K562 (cell line): Measurements from ENCODE around the gene GNL3.

Experiments
- FIP1L1 ChIP-seq: fragments of 200-400 bp; formaldehyde crosslinking; IDR thresholded peaks from 2 replicates; pipeline ENCODE4 v1.6.1; 2018; ENCODE audit warnings: mild to moderate bottlenecking, low read depth, low read length; ENCODE audit not compliant: poor library complexity, severe bottlenecking
- GABPA ChIP-seq: fragments of 200-800 bp; sonication (Bioruptor generic); conservative IDR thresholded peaks from 2 replicates; pipeline ENCODE4 v1.6.1; 2016; ENCODE audit warnings: low read depth, missing genetic modification characterization, missing compliant biosample characterization
- SMC3 ChIP-seq: conservative IDR thresholded peaks from 2 replicates; pipeline ENCODE4 v1.6.1; 2011; ENCODE audit warnings: low read depth, low read length, improper control_type of control experiment; ENCODE audit not compliant: insufficient read depth
- ZBTB1 ChIP-seq: sonication (generic); formaldehyde crosslinking; IDR thresholded peaks from 2 replicates; pipeline ENCODE4 v1.8.1; 2023; ENCODE audit warnings: missing genetic modification reagents, low read depth, mild to moderate bottlenecking, borderline replicate concordance
- ZNF592 ChIP-seq: fragments of 450-650 bp; IDR thresholded peaks from 2 replicates; pipeline ENCODE4 v1.6.1; 2017; ENCODE audit warnings: antibody characterized with exemption, mild to moderate bottlenecking
- ZNF707 ChIP-seq: fragments of 250-450 bp; sonication (Bioruptor Pico); conservative IDR thresholded peaks from 2 replicates; pipeline ENCODE4 v1.8.0; 2022; ENCODE audit warnings: inconsistent platforms, mild to moderate bottlenecking, moderate library complexity
- TF ChIP-seq, protein P1 (sequence below): sonication (generic); formaldehyde crosslinking; IDR thresholded peaks from 2 replicates; pipeline ENCODE4 v1.8.0; 2022; ENCODE audit warnings: mild to moderate bottlenecking, low read depth, missing genetic modification reagents
- TF ChIP-seq, protein P2 (sequence below): fragments of 200-600 bp; sonication (generic); IDR thresholded peaks from one replicate; pipeline ENCODE4 v1.6.1; 2012; ENCODE audit warnings: mild to moderate bottlenecking, low read depth, low read length, inconsistent platforms

GRCh38 chr3:52682016-52682415 is 3.8 kb upstream of the GNL3 start:
- TF ChIP-seq, protein P1, sequence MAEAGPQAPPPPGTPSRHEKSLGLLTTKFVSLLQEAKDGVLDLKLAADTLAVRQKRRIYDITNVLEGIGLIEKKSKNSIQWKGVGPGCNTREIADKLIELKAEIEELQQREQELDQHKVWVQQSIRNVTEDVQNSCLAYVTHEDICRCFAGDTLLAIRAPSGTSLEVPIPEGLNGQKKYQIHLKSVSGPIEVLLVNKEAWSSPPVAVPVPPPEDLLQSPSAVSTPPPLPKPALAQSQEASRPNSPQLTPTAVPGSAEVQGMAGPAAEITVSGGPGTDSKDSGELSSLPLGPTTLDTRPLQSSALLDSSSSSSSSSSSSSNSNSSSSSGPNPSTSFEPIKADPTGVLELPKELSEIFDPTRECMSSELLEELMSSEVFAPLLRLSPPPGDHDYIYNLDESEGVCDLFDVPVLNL (CRISPR knock-in tag), result no peak
- no peak for TF ChIP-seq GABPA (tag)
- TF ChIP-seq, protein P2, sequence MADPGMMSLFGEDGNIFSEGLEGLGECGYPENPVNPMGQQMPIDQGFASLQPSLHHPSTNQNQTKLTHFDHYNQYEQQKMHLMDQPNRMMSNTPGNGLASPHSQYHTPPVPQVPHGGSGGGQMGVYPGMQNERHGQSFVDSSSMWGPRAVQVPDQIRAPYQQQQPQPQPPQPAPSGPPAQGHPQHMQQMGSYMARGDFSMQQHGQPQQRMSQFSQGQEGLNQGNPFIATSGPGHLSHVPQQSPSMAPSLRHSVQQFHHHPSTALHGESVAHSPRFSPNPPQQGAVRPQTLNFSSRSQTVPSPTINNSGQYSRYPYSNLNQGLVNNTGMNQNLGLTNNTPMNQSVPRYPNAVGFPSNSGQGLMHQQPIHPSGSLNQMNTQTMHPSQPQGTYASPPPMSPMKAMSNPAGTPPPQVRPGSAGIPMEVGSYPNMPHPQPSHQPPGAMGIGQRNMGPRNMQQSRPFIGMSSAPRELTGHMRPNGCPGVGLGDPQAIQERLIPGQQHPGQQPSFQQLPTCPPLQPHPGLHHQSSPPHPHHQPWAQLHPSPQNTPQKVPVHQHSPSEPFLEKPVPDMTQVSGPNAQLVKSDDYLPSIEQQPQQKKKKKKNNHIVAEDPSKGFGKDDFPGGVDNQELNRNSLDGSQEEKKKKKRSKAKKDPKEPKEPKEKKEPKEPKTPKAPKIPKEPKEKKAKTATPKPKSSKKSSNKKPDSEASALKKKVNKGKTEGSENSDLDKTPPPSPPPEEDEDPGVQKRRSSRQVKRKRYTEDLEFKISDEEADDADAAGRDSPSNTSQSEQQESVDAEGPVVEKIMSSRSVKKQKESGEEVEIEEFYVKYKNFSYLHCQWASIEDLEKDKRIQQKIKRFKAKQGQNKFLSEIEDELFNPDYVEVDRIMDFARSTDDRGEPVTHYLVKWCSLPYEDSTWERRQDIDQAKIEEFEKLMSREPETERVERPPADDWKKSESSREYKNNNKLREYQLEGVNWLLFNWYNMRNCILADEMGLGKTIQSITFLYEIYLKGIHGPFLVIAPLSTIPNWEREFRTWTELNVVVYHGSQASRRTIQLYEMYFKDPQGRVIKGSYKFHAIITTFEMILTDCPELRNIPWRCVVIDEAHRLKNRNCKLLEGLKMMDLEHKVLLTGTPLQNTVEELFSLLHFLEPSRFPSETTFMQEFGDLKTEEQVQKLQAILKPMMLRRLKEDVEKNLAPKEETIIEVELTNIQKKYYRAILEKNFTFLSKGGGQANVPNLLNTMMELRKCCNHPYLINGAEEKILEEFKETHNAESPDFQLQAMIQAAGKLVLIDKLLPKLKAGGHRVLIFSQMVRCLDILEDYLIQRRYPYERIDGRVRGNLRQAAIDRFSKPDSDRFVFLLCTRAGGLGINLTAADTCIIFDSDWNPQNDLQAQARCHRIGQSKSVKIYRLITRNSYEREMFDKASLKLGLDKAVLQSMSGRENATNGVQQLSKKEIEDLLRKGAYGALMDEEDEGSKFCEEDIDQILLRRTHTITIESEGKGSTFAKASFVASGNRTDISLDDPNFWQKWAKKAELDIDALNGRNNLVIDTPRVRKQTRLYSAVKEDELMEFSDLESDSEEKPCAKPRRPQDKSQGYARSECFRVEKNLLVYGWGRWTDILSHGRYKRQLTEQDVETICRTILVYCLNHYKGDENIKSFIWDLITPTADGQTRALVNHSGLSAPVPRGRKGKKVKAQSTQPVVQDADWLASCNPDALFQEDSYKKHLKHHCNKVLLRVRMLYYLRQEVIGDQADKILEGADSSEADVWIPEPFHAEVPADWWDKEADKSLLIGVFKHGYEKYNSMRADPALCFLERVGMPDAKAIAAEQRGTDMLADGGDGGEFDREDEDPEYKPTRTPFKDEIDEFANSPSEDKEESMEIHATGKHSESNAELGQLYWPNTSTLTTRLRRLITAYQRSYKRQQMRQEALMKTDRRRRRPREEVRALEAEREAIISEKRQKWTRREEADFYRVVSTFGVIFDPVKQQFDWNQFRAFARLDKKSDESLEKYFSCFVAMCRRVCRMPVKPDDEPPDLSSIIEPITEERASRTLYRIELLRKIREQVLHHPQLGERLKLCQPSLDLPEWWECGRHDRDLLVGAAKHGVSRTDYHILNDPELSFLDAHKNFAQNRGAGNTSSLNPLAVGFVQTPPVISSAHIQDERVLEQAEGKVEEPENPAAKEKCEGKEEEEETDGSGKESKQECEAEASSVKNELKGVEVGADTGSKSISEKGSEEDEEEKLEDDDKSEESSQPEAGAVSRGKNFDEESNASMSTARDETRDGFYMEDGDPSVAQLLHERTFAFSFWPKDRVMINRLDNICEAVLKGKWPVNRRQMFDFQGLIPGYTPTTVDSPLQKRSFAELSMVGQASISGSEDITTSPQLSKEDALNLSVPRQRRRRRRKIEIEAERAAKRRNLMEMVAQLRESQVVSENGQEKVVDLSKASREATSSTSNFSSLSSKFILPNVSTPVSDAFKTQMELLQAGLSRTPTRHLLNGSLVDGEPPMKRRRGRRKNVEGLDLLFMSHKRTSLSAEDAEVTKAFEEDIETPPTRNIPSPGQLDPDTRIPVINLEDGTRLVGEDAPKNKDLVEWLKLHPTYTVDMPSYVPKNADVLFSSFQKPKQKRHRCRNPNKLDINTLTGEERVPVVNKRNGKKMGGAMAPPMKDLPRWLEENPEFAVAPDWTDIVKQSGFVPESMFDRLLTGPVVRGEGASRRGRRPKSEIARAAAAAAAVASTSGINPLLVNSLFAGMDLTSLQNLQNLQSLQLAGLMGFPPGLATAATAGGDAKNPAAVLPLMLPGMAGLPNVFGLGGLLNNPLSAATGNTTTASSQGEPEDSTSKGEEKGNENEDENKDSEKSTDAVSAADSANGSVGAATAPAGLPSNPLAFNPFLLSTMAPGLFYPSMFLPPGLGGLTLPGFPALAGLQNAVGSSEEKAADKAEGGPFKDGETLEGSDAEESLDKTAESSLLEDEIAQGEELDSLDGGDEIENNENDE, result no peak
- TF ChIP-seq FIP1L1, result no peak
- TF ChIP-seq ZNF707 (CRISPR knock-in tag), result no peak
- TF ChIP-seq ZNF592, result 0 out of 2 replicates have a peak, but pooled peaks have one; percentile 28
- TF ChIP-seq SMC3, result peak; percentile 34; the same call in 1 of the 2 replicates
- no peak for TF ChIP-seq ZBTB1 (CRISPR knock-in tag)
